ENCODE measurements around the gene C1orf116.

C1orf116 gene

DNA sequence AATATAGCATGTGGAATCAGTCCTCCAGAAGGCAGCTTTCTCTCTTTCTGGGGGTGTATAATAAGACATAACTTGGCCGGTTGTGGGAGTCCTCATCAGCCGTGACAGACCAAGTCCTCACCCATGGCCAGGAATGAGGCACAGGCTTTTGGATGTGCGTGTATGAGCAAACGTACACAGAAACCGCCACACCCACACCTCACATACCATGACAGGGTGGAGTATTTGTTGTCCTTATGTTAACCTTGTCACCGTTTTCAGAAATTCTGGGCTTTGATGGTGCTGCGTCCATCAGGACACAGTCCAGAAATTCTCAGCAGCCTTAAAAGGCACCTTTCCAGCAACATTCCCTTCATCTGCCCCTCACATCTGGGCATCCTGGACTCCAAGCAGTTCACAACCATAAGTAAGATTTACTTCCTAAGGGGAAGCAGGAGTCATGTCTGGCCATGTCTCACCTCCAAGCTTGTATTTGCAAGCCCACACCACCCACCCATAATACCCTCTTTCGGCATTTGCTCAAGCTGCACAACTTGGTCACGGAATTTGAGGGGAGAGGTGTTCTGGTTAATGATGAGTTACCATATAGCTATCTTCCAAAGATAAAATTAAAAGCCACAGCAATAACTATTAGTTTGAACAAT, 12.4 kb downstream of the C1orf116 start:
- TF ChIP-seq, protein P1, sequence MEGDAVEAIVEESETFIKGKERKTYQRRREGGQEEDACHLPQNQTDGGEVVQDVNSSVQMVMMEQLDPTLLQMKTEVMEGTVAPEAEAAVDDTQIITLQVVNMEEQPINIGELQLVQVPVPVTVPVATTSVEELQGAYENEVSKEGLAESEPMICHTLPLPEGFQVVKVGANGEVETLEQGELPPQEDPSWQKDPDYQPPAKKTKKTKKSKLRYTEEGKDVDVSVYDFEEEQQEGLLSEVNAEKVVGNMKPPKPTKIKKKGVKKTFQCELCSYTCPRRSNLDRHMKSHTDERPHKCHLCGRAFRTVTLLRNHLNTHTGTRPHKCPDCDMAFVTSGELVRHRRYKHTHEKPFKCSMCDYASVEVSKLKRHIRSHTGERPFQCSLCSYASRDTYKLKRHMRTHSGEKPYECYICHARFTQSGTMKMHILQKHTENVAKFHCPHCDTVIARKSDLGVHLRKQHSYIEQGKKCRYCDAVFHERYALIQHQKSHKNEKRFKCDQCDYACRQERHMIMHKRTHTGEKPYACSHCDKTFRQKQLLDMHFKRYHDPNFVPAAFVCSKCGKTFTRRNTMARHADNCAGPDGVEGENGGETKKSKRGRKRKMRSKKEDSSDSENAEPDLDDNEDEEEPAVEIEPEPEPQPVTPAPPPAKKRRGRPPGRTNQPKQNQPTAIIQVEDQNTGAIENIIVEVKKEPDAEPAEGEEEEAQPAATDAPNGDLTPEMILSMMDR (IDR thresholded peaks at IDR 0.05) = no peak
- DNase-seq (ENCODE audit: low spot score) = no peak
- Histone ChIP-seq H3K27ac (no peak overlapping the region), H3K4me3 (no peak overlapping the region)

DNA sequence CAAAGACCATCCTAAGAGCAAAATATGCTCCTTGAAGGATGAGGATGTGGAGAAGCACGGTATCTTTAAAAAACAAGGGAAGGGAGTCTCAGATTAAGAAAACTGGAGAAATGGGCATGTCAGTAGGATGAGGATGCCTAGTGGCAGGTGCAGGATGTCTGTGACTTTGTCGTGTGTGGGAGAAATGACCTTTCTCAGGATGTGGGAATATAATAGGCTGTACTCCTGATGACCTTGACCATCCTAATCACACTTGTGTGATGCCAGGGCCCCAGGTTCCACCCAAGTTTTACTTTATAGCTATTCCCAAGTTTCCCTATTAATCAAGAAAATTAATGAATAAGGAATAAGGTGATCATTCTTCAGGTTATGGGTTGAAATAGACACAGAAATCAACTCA, 12.9 kb downstream of the C1orf116 start:
- TF ChIP-seq, protein P1 (IDR thresholded peaks at IDR 0.05) = no peak
- H3K27ac ChIP-seq = no peak overlapping the region

DNA sequence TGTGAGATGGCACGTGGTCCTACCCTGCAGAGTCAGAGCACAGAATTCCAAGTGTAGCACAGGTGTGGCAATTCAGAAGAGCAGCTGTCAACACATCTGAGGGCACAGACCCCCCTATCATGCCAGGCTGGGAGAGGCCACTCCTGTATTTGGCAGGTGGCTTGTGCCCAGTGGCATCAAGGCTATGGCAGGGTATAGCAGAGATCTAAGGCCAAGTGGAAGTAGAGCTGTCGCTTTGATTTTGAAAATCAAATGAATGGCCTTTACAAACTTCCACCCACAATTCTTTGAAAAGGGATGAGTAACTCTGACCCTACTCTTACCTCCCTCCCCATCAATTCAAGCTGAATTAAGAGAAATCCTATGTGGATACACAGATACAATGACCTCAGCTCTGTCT, 13.4 kb downstream of the C1orf116 start:
- Histone ChIP-seq H3K4me3 (no peak overlapping the region), H3K27ac (no peak overlapping the region)
- DNase-seq (ENCODE audit: low spot score) = no peak
- TF ChIP-seq, protein P1 (IDR thresholded peaks at IDR 0.05) = no peak

More for the DNA sequence above, 12.9 kb downstream of the C1orf116 start:
- H3K4me3 ChIP-seq = no peak overlapping the region
- DNase-seq (ENCODE audit: low spot score) = no peak

DNA sequence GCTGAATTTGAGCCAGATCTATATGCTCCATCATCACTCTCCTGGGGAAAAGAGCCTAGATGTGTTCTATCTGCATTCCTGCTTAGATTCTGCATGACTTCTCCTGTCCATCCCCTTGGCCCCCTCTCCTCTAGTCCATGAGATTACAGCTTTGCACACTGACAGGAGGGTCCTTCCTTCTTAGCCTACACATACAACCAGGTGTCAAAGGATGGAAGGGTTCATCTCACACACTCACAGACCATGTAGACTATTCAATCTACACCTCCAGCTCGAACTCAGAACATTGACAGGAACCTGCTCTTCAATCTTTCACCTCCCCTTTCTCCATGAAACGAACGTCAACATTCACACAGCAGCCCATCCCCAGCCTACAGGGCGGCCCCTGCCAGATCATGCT, 13.8 kb downstream of the C1orf116 start:
- DNase-seq (ENCODE audit: low spot score) = no peak
- TF ChIP-seq, protein P1 (IDR thresholded peaks at IDR 0.05) = no peak
- Histone ChIP-seq H3K27ac (no peak overlapping the region), H3K4me3 (no peak overlapping the region)

- TF ChIP-seq, protein P1 (IDR thresholded peaks at IDR 0.05) = no peak
- no peak overlapping the region for H3K4me3 ChIP-seq
- DNase-seq (ENCODE audit: low spot score) = no peak
- H3K27ac ChIP-seq = no peak overlapping the region
Observed at GRCh38 chr1:207017615-207018559, 14.7 kb downstream of the C1orf116 start.

DNA sequence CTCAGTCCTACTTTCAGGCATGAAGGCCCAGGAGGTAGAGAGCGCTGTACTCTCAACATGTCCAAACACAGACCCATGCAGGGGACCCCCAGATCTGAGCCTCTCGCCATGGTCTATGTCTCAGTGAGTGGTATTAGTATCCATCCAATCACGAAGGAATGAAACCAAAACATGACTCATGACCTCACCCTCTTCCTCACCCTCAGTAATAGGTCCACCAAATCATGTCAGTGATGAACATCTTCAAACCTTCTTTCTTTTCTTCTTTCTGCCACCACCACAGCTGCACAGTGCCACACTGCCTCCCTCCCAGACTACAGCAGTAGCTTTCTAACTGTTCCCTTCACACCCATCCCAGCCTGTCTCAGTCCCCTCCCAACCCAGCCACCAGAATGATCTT, 16.8 kb downstream of the C1orf116 start:
- TF ChIP-seq, protein P1 (IDR thresholded peaks at IDR 0.05) = no peak
- Histone ChIP-seq H3K4me3 (no peak overlapping the region), H3K27ac (no peak overlapping the region)
- DNase-seq (ENCODE audit: low spot score) = no peak

Data from coronary artery (tissue), 2 donors.